ENCODE results near the gene PTPRT.

The PTPRT gene

GRCh38 chr20:42461291-42461690 is 728.4 kb downstream of the PTPRT start:
- DNase-seq (ENCODE audit: low spot score): no peak
- no peak for TF ChIP-seq CTCF (IDR thresholded peaks at IDR 0.05; ENCODE audit: extremely low read depth, insufficient read depth, missing control alignments)
- in situ Hi-C loops (cut with MboI; ENCODE audit: low pct_unique_long_range_greater_than_20kb, low sequenced_read_pairs, unreplicated experiment): no loop called here

- in situ Hi-C loops (cut with MboI; ENCODE audit: low pct_unique_long_range_greater_than_20kb, low sequenced_read_pairs, unreplicated experiment): no loop called here
- TF ChIP-seq CTCF (IDR thresholded peaks at IDR 0.05; ENCODE audit: extremely low read depth, insufficient read depth, missing control alignments): no peak
- DNase-seq (ENCODE audit: low spot score): no peak
Observed at GRCh38 chr20:42447270-42447669, 742.4 kb downstream of the PTPRT start.

- no peak for TF ChIP-seq CTCF (IDR thresholded peaks at IDR 0.05; ENCODE audit: extremely low read depth, insufficient read depth, missing control alignments)
- in situ Hi-C loops (cut with MboI; ENCODE audit: low pct_unique_long_range_greater_than_20kb, low sequenced_read_pairs, unreplicated experiment): no loop called here
- no peak for DNase-seq (ENCODE audit: low spot score)
Observed at GRCh38 chr20:42444799-42445198, 744.9 kb downstream of the PTPRT start.

GRCh38 chr20:42443200-42443599 is 746.5 kb downstream of the PTPRT start:
- DNase-seq (ENCODE audit: low spot score): no peak
- TF ChIP-seq CTCF (IDR thresholded peaks at IDR 0.05; ENCODE audit: extremely low read depth, insufficient read depth, missing control alignments): no peak
- in situ Hi-C loops (cut with MboI; ENCODE audit: low pct_unique_long_range_greater_than_20kb, low sequenced_read_pairs, unreplicated experiment): no loop called here

- no peak for DNase-seq (ENCODE audit: low spot score)
- no peak for TF ChIP-seq CTCF (IDR thresholded peaks at IDR 0.05; ENCODE audit: extremely low read depth, insufficient read depth, missing control alignments)
- in situ Hi-C loops (cut with MboI; ENCODE audit: low pct_unique_long_range_greater_than_20kb, low sequenced_read_pairs, unreplicated experiment): no loop called here
Observed at GRCh38 chr20:42442716-42443115, 747.0 kb downstream of the PTPRT start.

- no peak for TF ChIP-seq CTCF (IDR thresholded peaks at IDR 0.05; ENCODE audit: extremely low read depth, insufficient read depth, missing control alignments)
- in situ Hi-C loops (cut with MboI; ENCODE audit: low pct_unique_long_range_greater_than_20kb, low sequenced_read_pairs, unreplicated experiment): no loop called here
- no peak for DNase-seq (ENCODE audit: low spot score)
Observed at GRCh38 chr20:42441864-42442331, 747.8 kb downstream of the PTPRT start.

All from GM13977 (cell line).